HEK293 (cell line): Measurements from ENCODE around the gene MSI2.

Experiments
- YY1 ChIP-seq: fragments of 450-650 bp; formaldehyde crosslinking; IDR thresholded peaks from 2 replicates; pipeline ENCODE4 v1.5.1; 2018; ENCODE audit warnings: missing biosample characterization, missing genetic modification characterization
- ZNF48 ChIP-seq: fragments of 450-650 bp; formaldehyde crosslinking; IDR thresholded peaks from 2 replicates; pipeline ENCODE4 v1.5.1; 2016; ENCODE audit warnings: missing biosample characterization, missing genetic modification characterization
- ZNF596 ChIP-seq: fragments of 450-650 bp; IDR thresholded peaks from 2 replicates; pipeline ENCODE4 v1.5.0; 2018; ENCODE audit warnings: missing biosample characterization, mild to moderate bottlenecking, missing genetic modification characterization, moderate library complexity
- TF ChIP-seq, protein P1 (sequence below): fragments of 450-650 bp; formaldehyde crosslinking; IDR thresholded peaks from 2 replicates; pipeline ENCODE4 v1.5.1; 2016; ENCODE audit warnings: missing biosample characterization, missing genetic modification characterization, low read depth
- TF ChIP-seq, protein P2 (sequence below): fragments of 450-650 bp; formaldehyde crosslinking; IDR thresholded peaks from 2 replicates; pipeline ENCODE4 v1.5.1; 2016; ENCODE audit warnings: missing biosample characterization, missing genetic modification characterization

DNA sequence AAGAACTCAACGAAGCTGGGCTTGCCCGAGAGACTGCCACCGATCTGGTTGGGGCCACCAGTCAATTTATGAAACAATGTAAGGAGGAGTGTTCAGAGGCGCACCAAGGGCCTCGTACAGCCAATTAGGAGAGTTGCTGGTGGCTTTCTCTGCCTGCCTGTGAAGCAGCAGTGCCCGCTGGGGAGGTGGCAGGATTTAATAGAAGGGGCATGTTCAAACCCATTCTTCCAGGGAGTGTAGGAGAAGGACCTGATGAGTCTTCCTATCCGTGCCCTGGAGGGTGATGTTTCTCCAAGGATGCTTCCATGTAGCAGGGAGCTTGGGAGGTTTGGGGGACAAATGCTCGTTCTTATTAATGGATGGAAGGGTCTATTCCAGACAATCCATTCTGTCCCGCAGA, 310.4 kb downstream of the MSI2 start:
- TF ChIP-seq, protein P1, sequence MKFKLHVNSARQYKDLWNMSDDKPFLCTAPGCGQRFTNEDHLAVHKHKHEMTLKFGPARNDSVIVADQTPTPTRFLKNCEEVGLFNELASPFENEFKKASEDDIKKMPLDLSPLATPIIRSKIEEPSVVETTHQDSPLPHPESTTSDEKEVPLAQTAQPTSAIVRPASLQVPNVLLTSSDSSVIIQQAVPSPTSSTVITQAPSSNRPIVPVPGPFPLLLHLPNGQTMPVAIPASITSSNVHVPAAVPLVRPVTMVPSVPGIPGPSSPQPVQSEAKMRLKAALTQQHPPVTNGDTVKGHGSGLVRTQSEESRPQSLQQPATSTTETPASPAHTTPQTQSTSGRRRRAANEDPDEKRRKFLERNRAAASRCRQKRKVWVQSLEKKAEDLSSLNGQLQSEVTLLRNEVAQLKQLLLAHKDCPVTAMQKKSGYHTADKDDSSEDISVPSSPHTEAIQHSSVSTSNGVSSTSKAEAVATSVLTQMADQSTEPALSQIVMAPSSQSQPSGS (tag by site-specific recombination): no peak
- TF ChIP-seq YY1 (tag by site-specific recombination) (no peak), ZNF48 (tag by site-specific recombination) (no peak), ZNF596 (tag by site-specific recombination) (no peak)
- TF ChIP-seq, protein P2, sequence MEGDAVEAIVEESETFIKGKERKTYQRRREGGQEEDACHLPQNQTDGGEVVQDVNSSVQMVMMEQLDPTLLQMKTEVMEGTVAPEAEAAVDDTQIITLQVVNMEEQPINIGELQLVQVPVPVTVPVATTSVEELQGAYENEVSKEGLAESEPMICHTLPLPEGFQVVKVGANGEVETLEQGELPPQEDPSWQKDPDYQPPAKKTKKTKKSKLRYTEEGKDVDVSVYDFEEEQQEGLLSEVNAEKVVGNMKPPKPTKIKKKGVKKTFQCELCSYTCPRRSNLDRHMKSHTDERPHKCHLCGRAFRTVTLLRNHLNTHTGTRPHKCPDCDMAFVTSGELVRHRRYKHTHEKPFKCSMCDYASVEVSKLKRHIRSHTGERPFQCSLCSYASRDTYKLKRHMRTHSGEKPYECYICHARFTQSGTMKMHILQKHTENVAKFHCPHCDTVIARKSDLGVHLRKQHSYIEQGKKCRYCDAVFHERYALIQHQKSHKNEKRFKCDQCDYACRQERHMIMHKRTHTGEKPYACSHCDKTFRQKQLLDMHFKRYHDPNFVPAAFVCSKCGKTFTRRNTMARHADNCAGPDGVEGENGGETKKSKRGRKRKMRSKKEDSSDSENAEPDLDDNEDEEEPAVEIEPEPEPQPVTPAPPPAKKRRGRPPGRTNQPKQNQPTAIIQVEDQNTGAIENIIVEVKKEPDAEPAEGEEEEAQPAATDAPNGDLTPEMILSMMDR (tag by site-specific recombination): no peak
